OCI-LY1 (cell line): Measurements from ENCODE around the gene MINDY4.

Experiments
- H2AFZ ChIP-seq: fragments of 200-600 bp; sonication (generic), shearing (Covaris generic); 2 replicates; pipeline ENCODE4 v1.6.0; 2014; ENCODE audit warnings: antibody characterized with exemption, mild to moderate bottlenecking, low read length
- H3F3A ChIP-seq: fragments of 200-600 bp; sonication (generic), shearing (Covaris generic); 2 replicates; pipeline ENCODE4 v1.6.0; 2014; ENCODE audit warnings: mild to moderate bottlenecking, antibody characterized with exemption, low read length, moderate library complexity; ENCODE audit not compliant: insufficient read depth
- H3K27ac ChIP-seq: fragments of 200-600 bp; sonication (generic); 2 replicates; pipeline ENCODE4 v1.5.1; 2014; ENCODE audit warnings: low read length, mixed run types, mild to moderate bottlenecking, low read depth; ENCODE audit not compliant: poor library complexity, severe bottlenecking
- H3K27me3 ChIP-seq: fragments of 200-600 bp; sonication (generic); 2 replicates; pipeline ENCODE4 v1.6.0; 2014; ENCODE audit warnings: antibody characterized with exemption, mild to moderate bottlenecking, low read length, moderate library complexity; ENCODE audit not compliant: insufficient read depth
- H3K36me3 ChIP-seq: fragments of 200-600 bp; sonication (generic); 2 replicates; pipeline ENCODE4 v1.6.1; 2014; ENCODE audit warnings: mild to moderate bottlenecking, antibody characterized with exemption, low read length, moderate library complexity, mixed read lengths; ENCODE audit not compliant: insufficient read depth
- H3K4me1 ChIP-seq: fragments of 200-600 bp; sonication (generic); 2 replicates; pipeline ENCODE4 v1.5.1; 2014; ENCODE audit warnings: mild to moderate bottlenecking, low read length, moderate library complexity; ENCODE audit not compliant: insufficient read depth, severe bottlenecking
- H3K4me2 ChIP-seq: fragments of 200-600 bp; sonication (generic), shearing (Covaris generic); 2 replicates; pipeline ENCODE4 v1.6.1; 2014; ENCODE audit warnings: low read length
- H3K4me3 ChIP-seq: fragments of 200-600 bp; sonication (generic); 2 replicates; pipeline ENCODE4 v1.5.1; 2014; ENCODE audit warnings: low read length, low read depth, mild to moderate bottlenecking, mixed read lengths; ENCODE audit not compliant: poor library complexity, severe bottlenecking
- H3K79me2 ChIP-seq: fragments of 200-600 bp; shearing (Covaris generic); 2 replicates; pipeline ENCODE4 v1.6.1; 2016; ENCODE audit warnings: mixed run types, low read length, mixed read lengths; ENCODE audit not compliant: insufficient read depth
- H3K9ac ChIP-seq: fragments of 200-600 bp; sonication (generic), shearing (Covaris generic); 2 replicates; pipeline ENCODE4 v1.6.1; 2014; ENCODE audit warnings: mild to moderate bottlenecking, low read length, mixed read lengths
- H3K9me2 ChIP-seq: fragments of 200-600 bp; sonication (generic), shearing (Covaris generic); 2 replicates; pipeline ENCODE4 v1.6.1; 2014; ENCODE audit warnings: low read depth, mild to moderate bottlenecking, low read length, mixed read lengths
- H3K9me3 ChIP-seq: fragments of 200-600 bp; shearing (Covaris generic); 2 replicates; pipeline ENCODE4 v1.6.1; 2014; ENCODE audit warnings: low read length, mixed read lengths
- H4K20me1 ChIP-seq: fragments of 200-600 bp; sonication (generic), shearing (Covaris generic); 2 replicates; pipeline ENCODE4 v1.6.0; 2016; ENCODE audit warnings: mild to moderate bottlenecking, low read length; ENCODE audit not compliant: insufficient read depth
- EZH2 ChIP-seq: fragments of 200-600 bp; sonication (generic), shearing (Covaris generic); IDR thresholded peaks from 2 replicates; pipeline ENCODE4 v1.8.0; 2017; ENCODE audit warnings: borderline replicate concordance, mixed run types, mild to moderate bottlenecking, antibody characterized with exemption, low read length, moderate library complexity, mixed read lengths
- TF ChIP-seq, protein P1 (sequence below): fragments of 200-600 bp; sonication (generic), shearing (Covaris generic); IDR thresholded peaks from 2 replicates; pipeline ENCODE4 v1.5.1; 2017; ENCODE audit warnings: mild to moderate bottlenecking, antibody characterized with exemption, low read length, moderate library complexity, mixed read lengths

The MINDY4 gene

DNA sequence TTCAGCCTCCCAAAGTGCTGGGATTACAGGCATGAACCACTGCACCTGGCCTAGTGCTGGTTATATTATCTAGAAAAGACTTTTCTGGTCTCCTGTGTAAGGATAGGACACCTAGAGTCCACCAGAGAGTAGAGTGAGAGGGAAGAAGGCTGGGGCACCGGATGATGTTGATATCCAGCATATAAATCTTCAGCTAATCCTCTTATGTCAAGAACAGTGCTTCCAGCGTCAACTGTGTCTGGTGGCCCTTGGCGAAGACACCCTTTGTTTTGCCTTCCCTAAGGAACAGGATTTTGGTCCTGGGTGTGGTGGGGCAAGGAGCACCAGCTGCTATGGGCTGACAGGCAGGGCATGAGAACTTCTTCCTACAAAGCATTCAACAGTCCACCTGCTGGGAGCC is 35.6 kb upstream of the MINDY4 start:
- H3K4me2 ChIP-seq: no peak overlapping the region

DNA sequence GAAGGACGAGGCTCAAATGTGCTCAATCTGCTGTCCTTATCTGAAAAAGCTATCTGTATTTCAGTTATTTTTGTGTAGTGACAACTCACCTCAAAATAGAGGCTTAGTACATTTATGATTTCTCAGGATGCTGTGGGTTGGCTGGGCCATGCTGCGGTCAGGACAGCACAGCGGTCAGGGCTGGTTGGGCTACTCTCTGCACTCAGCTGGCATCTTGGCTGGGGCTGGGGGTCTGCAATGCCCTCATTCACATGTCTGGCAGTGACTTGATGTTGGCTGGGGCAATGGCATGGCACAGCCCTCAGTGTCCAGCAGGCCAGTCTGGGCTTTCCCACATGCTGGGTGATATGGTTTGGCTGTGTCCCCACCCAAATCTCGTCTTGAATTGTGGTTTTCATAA is 34.9 kb upstream of the MINDY4 start:
- no peaks in the 10 kb centered on the region for H4K20me1 ChIP-seq
- H3K4me1 ChIP-seq: no peaks in the 10 kb centered on the region
- no peak overlapping the region for H3K9ac ChIP-seq
- H3K4me2 ChIP-seq: no peak overlapping the region
- no peaks in the 10 kb centered on the region for H3F3A ChIP-seq
- no peaks in the 10 kb centered on the region for H3K9me3 ChIP-seq
- H3K4me3 ChIP-seq: no peak overlapping the region
- no peaks in the 10 kb centered on the region for H3K79me2 ChIP-seq
- H3K36me3 ChIP-seq: no peaks in the 10 kb centered on the region
- H3K27me3 ChIP-seq: peaks cover 15% of the 10 kb centered on the region; the same call in 1 of the 2 replicates
- no peak overlapping the region for H2AFZ ChIP-seq
- H3K27ac ChIP-seq: no peak overlapping the region
- no peak for TF ChIP-seq EZH2
- H3K9me2 ChIP-seq: no peaks in the 10 kb centered on the region

More for the DNA sequence above, 35.6 kb upstream of the MINDY4 start:
- Histone ChIP-seq H3K4me1 (no peaks in the 10 kb centered on the region), H4K20me1 (no peaks in the 10 kb centered on the region), H3F3A (no peaks in the 10 kb centered on the region), H2AFZ (no peak overlapping the region), H3K79me2 (no peaks in the 10 kb centered on the region), H3K9me3 (no peaks in the 10 kb centered on the region), H3K9me2 (no peaks in the 10 kb centered on the region), H3K9ac (no peak overlapping the region), H3K36me3 (no peaks in the 10 kb centered on the region), H3K27ac (no peak overlapping the region), H3K27me3 (peaks cover 22% of the 10 kb centered on the region; the same call in 1 of the 2 replicates), H3K4me3 (no peak overlapping the region)
- TF ChIP-seq, protein P1, sequence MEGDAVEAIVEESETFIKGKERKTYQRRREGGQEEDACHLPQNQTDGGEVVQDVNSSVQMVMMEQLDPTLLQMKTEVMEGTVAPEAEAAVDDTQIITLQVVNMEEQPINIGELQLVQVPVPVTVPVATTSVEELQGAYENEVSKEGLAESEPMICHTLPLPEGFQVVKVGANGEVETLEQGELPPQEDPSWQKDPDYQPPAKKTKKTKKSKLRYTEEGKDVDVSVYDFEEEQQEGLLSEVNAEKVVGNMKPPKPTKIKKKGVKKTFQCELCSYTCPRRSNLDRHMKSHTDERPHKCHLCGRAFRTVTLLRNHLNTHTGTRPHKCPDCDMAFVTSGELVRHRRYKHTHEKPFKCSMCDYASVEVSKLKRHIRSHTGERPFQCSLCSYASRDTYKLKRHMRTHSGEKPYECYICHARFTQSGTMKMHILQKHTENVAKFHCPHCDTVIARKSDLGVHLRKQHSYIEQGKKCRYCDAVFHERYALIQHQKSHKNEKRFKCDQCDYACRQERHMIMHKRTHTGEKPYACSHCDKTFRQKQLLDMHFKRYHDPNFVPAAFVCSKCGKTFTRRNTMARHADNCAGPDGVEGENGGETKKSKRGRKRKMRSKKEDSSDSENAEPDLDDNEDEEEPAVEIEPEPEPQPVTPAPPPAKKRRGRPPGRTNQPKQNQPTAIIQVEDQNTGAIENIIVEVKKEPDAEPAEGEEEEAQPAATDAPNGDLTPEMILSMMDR: no peak
- no peak for TF ChIP-seq EZH2

DNA sequence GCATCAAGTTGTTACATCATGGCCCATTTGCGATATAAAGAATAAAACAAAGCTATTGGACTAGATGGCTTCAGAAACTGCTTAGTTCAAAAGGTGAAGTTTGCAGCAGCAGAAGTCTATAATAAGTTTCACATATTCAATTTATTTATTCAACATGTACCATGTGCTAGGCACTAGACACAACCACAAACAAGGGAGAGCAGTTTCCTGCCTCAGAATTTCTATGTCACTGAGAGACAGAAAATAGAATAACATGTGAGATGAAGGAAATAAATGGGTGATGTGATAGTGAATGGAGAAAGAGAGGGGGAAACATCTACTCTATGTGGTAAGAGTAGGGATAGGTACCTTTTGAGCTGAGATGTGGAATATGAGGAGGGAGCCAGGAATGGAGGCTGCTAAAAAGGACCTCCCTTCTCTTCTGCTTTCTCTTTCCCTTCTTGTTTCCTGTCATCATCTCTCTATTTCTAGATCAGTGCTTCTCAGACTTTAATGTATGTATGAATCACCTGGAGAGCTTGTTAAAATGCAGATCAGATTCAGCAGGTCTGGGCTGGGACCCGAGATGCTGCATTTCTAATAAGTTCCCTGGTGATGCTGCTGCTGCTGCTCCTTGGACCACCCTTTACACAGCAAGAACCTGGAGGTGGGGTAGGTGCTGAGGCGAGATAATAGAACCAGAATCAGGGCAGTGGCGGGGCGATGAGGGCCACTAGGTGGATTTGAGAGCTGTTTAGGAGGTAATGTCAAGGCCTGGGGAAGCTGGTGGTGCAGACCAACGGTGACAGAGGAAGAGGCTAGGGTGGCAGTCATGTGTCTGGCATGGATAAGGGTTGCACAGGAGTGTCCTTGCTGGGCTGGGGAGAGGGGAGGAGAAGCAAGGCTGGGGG is 32.9 kb upstream of the MINDY4 start:
- Histone ChIP-seq H3K9me3 (no peaks in the 10 kb centered on the region), H3K27ac (no peak overlapping the region), H3K79me2 (no peaks in the 10 kb centered on the region), H3K4me3 (no peak overlapping the region), H3K4me2 (no peak overlapping the region), H4K20me1 (no peaks in the 10 kb centered on the region), H2AFZ (no peak overlapping the region), H3K9ac (no peak overlapping the region), H3K9me2 (no peaks in the 10 kb centered on the region), H3K27me3 (peaks cover 9% of the 10 kb centered on the region; the same call in 1 of the 2 replicates), H3F3A (no peaks in the 10 kb centered on the region), H3K36me3 (no peaks in the 10 kb centered on the region), H3K4me1 (no peaks in the 10 kb centered on the region)
- TF ChIP-seq, protein P1: no peak
- no peak for TF ChIP-seq EZH2
